Stimulated activated naive CD4-positive, alpha-beta T cell treated with Interleukin-2 at 50 U/mL for 16 hours (primary cell): Measurements from ENCODE around the gene TMEM72.
A peak's percentile ranks its signal among the peaks of the same experiment; 100 is the strongest.

ENCODE experiments used
- DNase-seq: peaks from one replicate; lab custom pipeline; 2025; lab: John Stamatoyannopoulos, UW

The TMEM72 gene

DNA sequence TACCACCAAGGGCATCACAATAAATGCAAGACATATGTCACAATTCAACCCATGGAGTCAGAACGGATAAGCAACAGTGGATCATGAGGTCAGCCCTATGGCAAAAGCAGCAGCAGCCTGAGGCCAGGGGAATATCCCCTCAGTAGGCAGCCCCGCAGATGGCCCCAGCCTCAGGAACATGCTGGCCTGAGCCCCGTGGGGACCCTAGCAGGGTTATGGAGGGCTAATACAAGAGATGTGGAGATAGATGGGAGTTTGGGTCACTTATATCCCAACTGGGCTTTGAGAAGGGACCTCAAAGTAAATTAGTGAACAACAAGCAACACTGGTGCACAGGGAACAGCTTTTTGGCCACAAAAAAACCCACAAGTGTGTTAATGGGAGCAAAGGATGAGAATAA is 9.1 kb downstream of the TMEM72 start:
- no peak for DNase-seq

GRCh38 chr10:44921061-44921460 is 9.9 kb downstream of the TMEM72 start:
- DNase-seq: no peak

DNA sequence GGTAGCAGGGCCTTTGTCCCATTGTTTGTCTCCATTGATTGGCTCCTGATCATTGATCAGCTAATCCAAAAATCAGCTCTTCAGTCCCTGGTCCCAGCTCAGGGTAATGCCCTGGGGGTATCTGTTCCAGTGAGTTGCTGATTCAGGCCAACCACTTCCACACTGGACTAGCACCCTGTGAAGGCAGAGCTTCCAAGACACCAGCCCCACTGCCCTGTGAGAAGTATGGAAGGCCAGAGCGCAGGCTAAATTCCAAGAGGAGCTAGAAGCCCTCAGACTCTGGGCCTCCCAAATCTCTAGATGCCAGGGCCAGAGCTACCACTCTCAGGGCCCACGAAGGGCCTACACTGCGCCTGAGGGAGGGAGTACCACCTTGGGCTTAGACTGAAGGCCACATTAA is 10.4 kb downstream of the TMEM72 start:
- DNase-seq: no peak

DNA sequence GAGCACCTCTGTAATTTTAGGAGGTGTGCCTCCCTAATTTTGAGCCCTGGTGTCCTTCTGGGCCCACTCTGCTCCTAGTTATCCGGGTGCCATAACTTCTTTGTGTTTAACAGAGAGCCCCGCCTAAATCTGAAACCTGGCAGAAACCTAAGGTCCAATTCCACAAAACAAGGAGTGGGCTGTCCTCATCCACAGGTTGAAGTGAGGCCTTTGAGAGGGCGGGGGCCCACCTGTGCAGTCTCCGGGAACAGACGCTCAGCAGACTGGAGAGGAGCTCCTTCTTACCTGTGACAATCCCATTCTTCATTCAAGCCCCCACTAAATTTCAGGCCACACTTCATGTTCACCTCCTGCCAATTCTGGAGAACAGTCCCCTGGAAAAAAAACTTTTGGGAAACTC is 10.9 kb downstream of the TMEM72 start:
- no peak for DNase-seq

- DNase-seq: no peak
Observed at GRCh38 chr10:44922796-44923545, 11.8 kb downstream of the TMEM72 start.

DNA sequence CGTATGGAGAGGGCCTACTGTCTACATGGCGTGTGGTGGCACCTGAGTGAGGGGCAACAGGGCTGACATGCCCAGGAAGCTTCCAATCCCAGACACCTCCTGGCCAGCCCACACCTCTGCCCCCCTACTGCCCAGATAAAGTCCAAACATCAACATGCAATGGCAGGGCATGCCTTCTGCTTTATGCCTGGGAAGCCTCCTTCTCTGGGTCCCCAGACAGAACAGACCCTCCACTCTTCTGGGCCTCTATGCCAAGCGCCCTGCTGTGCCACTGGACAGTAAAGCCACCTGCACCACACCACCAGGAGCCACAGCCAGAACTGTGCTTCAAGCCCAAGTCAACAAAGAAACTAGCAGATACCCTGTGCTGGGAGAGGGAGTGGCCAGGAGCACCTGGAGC is 12.5 kb downstream of the TMEM72 start:
- DNase-seq: no peak

DNA sequence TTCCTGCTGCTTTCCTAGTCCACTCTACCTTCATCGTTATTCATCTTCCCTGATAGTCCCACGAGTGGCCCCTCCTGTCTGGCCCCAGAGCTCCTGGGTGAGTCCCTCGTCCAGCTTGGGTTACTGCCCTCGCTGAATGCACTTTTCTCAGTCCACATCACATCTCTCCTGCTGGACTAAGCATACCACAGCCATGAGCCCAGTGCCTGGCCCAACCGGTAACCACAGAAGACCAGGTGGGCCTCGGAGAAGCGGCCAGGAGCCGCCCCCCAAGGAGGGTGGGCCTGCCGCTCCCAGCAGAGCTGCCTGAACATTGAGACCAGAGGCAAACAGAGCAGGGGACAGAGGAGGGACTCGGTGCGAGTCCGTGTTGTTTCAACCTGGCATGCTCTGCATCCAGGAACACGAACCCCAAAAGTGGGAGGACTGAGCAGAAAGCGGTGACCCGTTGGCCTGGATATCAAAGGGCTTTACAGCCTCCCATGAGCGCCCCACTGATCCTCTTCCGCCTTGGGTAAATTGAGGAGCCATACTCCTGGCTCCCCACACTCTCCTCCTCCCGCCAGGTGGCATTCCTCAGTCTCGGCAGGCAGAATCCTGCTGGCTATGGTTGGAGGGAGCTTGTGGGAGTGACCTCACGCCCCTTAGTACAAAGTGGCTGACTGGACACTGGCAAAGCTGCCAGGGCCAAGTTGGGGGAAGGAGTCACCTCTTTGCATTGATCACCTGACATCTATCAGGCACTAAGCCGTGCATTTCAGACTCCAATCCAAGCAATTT is 13.3 kb downstream of the TMEM72 start:
- no peak for DNase-seq

DNA sequence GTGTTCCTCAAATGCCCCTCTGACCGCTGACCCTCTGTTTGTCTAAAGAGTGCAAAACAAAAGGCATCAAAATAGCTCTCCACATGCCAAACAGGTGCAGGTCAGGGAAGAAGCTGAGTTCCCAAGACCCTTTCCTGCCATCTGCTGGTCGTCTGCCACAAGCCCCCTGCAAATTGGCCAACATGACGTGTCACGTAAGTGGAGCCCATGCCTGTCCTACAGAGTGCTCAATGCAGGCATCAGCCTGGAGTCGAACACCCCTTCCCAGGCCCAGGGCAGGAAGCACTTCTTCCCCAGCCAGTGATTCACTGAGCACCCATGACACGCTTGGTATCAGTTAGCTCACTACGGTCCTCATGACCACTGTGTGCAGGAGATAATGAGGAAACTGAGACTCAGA is 14.1 kb downstream of the TMEM72 start:
- DNase-seq: no peak

DNA sequence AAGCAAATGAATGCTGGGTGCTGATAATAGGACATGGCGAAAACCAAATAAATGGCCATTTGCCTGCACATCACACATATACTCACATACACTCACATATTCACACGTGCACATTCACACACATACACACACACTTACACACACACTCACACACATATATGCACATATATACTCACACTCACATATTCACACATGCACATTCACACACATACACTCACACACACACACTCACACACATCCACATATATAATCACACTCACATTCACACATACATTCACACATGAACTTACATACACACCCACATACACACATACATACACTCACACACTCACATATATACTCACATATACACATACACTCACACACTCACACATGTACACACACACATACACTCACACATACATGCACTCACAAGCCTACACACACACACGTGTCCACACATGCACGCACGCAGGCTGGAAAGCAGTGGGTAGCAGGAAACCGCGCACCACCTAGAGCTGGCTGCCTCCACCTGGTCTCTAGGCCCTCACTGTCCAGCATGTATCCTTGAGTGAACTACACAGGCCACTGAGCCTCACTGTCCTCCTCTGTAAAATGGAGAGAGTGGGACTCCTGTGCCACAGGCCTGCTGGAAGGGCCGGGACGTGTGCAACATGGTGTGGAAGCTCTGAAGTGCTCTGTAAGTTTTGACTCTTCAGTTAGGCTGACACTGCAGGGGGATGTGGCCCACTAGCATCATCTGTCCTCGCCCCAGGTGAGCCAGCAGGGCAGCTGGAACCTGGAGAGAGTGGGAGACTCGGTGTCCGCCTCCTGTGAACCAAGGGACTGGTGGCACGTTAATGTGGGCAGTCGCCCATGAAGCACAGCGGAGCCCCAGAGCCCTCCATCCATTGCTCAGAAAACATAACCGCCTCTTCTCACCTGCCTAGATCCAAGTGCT is 14.9 kb downstream of the TMEM72 start:
- no peak for DNase-seq

GRCh38 chr10:44926751-44927351 is 15.7 kb downstream of the TMEM72 start:
- DNase-seq: no peak

- DNase-seq: no peak
Observed at GRCh38 chr10:44927352-44927751, 16.2 kb downstream of the TMEM72 start.

DNA sequence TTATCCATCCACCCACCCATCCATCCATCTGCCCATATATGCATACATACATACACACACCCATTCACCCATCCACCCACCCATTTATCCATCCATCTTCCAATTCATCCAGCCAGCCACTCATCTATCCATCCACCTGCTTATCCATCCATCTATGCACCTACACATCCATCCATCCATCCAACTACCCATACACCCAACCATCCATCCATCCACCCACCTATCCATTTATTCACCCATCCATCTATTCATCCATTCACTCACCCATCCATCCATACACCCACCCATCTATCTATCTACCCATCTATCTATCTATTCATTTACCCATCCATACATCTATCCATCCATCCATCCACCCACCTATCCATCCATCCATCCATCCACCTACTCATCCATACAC is 17.3 kb downstream of the TMEM72 start:
- DNase-seq: no peak

DNA sequence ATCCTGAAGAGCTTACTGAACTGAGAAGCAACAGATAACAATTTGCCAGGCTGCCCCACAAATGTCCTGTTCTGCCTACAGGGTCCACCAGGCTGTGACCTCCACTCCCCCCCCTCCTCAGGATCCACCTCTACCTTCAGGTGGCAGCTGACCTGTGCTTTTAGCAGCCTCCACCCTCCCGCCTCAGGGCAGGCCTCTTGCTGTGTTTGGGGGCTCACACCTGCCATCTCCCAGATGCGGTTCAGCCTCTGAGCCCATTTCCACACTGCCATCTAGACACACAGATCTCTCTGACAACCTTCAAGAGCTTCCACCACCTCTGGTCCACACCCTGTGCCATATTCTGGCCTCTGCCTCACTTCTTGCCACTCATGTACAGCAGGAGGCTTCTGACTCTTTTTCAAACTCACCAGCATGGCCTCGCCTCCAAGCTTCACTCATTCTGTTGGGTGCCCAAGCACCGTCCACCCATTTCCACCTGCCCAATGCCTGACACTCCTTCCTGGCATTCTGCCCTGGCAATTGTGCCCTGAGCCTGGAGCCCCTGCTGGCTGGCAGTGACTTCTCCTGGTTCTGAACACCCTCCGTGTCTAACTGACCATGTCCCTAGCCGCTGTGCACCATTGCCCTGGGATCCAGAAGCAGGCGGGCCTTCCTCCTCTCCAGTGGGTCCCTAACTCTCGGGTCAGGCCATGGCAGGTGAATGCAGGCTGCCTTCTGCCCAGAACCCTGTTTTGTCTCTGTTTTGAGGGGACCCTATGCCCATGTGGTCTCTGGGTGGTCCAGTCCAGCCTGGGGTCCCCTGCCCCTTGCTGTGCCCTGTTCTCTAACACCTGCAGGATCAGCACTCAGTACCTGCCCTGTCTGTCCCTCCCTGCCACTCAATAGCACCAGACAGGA is 18.5 kb downstream of the TMEM72 start:
- no peak for DNase-seq

DNA sequence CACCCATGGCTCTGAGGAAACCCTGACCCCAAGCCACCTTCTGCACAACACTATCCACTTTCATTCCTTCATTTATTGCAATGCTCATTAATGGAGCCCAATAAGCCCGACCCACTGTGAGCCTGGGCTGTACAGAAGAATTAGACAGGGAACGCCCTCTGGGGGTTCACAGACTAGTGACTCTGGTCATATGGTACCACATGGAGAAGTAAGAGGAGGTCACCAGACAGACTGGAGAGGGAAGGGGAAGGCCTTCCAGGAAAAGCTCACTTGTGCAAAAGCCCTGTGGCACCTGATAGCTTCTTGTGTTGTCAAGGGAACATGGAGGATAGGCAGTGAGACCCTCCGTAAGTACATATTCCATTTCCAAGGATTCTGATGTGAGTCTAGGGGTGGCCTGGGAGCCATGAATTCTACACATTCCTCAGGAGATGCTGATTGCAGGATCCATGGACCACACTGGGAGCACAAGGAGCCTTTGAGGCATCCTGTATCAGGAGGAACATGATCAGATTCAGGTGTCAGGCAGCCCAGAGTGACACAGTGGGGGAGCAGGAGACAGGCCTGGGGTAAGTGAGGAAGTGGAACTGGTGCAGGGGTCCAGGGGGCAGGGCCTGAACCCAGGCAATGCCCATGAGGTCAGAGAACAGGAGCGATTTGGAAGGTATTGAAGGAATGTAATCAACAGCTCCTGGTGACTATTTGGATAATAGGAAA is 19.9 kb downstream of the TMEM72 start:
- DNase-seq: no peak

DNA sequence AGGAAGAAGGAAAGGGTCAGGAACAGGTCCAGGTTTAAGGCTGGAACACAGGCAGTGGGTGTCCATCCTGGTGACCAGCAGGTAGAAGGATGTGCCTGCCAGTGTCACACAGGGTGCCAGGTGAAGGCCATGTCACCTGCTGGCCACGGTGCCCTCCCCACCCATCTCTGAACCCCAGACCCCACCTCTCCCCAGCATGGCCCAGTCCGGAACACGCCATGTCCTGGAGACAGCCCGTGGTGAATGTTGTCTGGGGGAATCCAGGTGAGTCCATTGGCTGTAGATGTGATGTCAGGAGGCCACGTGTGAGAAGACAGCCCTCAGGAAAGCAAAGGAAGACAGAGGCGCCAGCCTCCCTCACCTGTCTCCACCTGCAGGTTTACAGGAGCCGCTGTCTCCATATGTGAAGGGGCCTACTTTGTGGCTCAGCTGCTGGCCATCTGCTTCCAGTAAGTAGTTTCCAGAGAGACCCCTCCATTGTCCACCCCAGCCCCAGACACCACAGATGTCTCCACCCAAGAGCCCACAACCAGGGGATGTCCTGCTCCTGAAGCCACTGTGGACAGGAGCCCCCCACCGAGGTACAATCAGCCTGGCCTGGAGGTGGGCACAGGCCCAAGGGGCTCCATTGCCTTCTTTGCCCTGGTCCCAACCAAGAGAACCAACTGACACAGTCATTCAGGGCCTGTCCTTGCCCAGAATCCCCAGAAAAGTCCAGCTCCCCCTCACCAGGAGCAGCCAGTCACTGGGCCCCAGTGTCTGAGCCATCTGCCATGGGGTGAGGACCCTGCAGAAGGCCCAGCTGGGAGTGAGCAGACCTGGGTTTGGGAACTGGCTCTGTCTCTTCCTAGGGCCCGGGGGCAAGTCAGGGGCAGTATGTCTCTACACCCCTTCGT is 20.7 kb downstream of the TMEM72 start:
- no peak for DNase-seq

- DNase-seq: peak; percentile 63
Observed at GRCh38 chr10:44932517-44933450, 21.6 kb downstream of the TMEM72 start.

DNA sequence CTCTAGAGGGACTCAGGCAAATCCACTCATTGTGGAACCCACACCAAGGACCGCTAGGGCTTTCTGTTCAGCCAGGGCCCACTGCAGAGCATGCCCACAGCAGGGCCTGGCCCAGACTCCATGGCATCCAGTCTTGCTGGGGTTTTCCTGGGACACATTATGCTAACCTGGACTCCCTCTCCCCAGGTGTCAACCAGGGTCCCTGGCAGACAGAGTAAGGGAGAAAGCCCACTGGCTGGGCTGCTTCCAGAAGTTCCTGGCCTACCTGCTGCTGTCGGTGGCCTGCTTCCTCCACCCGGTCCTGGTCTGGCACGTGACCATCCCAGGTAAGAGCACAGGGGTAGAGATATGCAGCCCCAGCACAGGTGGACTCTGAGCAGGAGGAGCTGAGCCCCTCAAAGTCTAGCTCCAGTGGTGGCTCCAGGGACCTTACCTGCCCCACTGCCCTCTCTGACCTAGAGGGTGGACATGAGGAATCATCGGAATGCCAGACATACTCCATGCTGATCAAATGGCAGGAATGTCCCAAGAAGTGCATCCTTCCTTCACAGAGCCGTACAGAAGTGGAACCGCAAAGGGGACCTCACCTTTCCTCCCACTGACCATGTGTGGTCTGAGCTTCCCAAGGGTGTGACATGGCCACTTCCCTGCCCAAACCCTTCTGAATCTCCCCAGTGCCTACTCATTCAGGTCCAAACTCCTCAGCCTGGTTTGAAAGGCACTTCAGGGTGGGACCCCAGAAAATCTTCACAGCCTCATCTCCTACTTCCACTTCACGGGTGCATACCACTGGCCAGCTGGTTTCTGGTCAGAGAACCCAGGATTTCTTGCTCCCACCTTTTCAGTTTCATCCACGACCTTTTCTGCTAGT is 22.5 kb downstream of the TMEM72 start:
- no peak for DNase-seq
